NB4 (cell line): Measurements from ENCODE around the gene NDUFAF2.
"Not testable (repeated sequence)": the region's sequence is repeated elsewhere in the genome, so short reads cannot be mapped to it uniquely, and the experiment has no call there.

Experiments
- DNase-seq: peaks from one replicate; pipeline ENCODE4 v3.0.0; 2010; ENCODE audit warnings: low read depth
- H3K4me3 ChIP-seq: one replicate; pipeline ENCODE4 v1.5.1; 2011; ENCODE audit warnings: mild to moderate bottlenecking, low read depth, low read length, moderate library complexity
- CTCF ChIP-seq: IDR thresholded peaks from one replicate; pipeline ENCODE4 v1.5.1; 2012; ENCODE audit warnings: low read depth, low read length
- MAX ChIP-seq: IDR thresholded peaks from 2 replicates; pipeline ENCODE4 v1.6.1; 2011; ENCODE audit warnings: low read depth, low read length
- MYC ChIP-seq: IDR thresholded peaks from 2 replicates; pipeline ENCODE4 v1.6.1; 2011; ENCODE audit warnings: low read depth, low read length
- POLR2A ChIP-seq: IDR thresholded peaks from 2 replicates; pipeline ENCODE4 v1.6.1; 2011; ENCODE audit warnings: mild to moderate bottlenecking; ENCODE audit not compliant: insufficient read length; ENCODE audit errors: extremely low read depth

Gene NDUFAF2

GRCh38 chr5:60977956-60978737, 33.1 kb downstream of the NDUFAF2 start:
- TF ChIP-seq CTCF (no peak), MYC (no peak), POLR2A (no peak), MAX (no peak)
- no peak overlapping the region for H3K4me3 ChIP-seq
- no peak for DNase-seq

GRCh38 chr5:60978968-60979367, 34.0 kb downstream of the NDUFAF2 start:
- no peak for TF ChIP-seq CTCF
- TF ChIP-seq POLR2A, result no peak
- TF ChIP-seq MYC, result no peak
- no peak for TF ChIP-seq MAX
- no peak overlapping the region for H3K4me3 ChIP-seq
- DNase-seq, result no peak

- no peak overlapping the region for H3K4me3 ChIP-seq
- DNase-seq, result no peak
- TF ChIP-seq MYC (no peak), POLR2A (no peak), CTCF (no peak), MAX (no peak)
Measured at GRCh38 chr5:60980511-60980910, 35.5 kb downstream of the NDUFAF2 start.

- not testable (repeated sequence) for H3K4me3 ChIP-seq, DNase-seq
Measured at GRCh38 chr5:60982127-60982526, 37.1 kb downstream of the NDUFAF2 start.

GRCh38 chr5:60989790-60990189, 44.8 kb downstream of the NDUFAF2 start:
- no peak for TF ChIP-seq POLR2A
- no peak for TF ChIP-seq CTCF
- no peak for TF ChIP-seq MYC
- no peak for TF ChIP-seq MAX
- DNase-seq, result no peak

GRCh38 chr5:60992871-60993270, 47.9 kb downstream of the NDUFAF2 start:
- H3K4me3 ChIP-seq, result no peak overlapping the region
- DNase-seq, result no peak
- no peak for TF ChIP-seq MAX
- TF ChIP-seq POLR2A, result no peak
- no peak for TF ChIP-seq MYC
- TF ChIP-seq CTCF, result no peak

More at GRCh38 chr5:60989790-60990189, 44.8 kb downstream of the NDUFAF2 start:
- no peak overlapping the region for H3K4me3 ChIP-seq
